HG03159 (cell line): ENCODE data around the gene SULT1A2.
"Not testable (repeated sequence)": the region's sequence is repeated elsewhere in the genome, so short reads cannot be mapped to it uniquely, and the experiment has no call there.

Experiments
- ATAC-seq: cut with Tn5 transposase; IDR thresholded peaks from one replicate; pipeline ENCODE4 v1.9.1; 2021; ENCODE audit warnings: mild to moderate bottlenecking, moderate library complexity; ENCODE audit not compliant: unreplicated experiment

SULT1A2 gene

GRCh38 chr16:28592511-28592910, 4.3 kb downstream of the SULT1A2 start:
- no peak for ATAC-seq

DNA sequence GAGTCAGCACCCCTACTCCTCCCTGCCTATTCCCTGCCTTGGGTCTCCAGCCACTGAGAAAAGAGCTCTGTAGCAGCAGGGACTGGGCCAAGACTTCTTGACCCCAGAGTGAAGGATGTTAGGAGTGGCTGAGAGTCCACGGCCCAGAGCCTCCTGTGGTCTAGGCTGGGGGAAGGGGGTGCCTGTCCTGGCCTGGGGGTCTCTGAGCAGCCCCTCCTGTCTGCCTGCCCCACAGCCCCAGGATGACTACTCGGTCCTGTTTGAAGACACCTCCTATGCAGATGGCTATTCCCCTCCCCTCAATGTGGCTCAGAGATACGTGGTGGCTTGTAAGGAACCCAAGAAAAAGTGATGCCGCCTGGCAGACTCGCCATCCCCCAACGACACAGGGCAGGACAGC, 5.5 kb downstream of the SULT1A2 start:
- no peak for ATAC-seq

DNA sequence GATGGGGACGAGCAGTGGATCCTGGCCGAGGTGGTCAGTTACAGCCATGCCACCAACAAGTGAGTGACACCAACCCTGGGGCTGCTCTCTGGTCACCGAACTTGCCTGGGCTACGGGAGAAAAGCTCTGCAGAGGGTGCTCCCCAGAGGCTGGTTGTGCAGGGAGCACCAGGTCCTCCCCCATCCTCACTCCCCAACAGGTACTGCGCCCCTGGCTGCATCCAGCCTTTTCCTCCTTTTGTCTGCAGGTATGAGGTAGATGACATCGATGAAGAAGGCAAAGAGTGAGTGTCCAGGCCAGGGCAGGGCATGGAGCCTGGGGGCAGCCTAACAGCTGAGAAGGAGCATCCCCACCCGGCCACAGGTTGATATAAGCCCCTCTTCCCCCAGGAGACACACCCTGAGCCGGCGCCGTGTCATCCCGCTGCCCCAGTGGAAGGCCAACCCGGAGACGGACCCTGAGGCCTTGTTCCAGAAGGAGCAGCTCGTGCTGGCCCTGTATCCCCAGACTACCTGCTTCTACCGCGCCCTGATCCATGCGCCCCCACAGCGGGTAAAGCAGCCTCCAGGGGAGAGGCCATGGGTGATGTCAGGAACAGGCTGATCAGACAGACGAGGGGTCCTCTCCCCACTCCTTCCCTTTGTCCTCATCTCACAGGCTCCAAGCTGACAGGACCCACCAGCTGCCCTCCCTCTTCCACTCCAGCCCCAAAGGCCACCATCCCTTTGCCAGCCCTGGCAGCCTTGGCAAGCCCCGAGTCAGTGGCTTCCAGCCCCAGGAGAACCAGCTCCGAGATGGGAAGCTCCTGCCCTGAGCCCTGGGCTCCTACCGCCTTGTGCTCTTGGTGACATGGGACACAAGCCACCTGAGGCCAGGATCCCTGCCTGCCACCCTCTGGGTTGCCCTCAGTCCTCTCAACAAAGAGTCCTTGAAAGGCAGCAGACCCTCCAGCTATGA, 6.2 kb downstream of the SULT1A2 start:
- no peak for ATAC-seq

- ATAC-seq, result no peak
Observed at GRCh38 chr16:28589930-28590329, 6.9 kb downstream of the SULT1A2 start.

DNA sequence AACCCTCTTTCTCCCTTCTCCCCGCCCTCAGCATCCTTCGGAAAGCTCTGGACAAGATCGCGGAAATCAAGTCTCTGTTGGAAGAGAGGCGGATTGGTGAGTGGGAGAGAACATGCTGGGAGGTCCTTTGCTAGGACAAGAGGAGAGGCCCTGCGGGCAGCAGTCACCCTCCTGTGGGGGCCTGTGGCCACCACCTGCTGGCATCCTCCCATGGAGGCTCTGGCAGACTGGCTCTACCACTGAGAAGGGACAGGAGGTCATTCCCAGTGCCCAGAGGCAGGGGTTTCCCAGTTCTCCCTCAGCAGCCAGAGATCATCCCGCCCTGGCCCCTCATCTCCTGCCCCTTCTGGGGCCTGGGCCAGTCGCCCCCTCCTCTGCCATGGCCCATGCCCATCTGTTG, 7.8 kb downstream of the SULT1A2 start:
- ATAC-seq, result no peak

DNA sequence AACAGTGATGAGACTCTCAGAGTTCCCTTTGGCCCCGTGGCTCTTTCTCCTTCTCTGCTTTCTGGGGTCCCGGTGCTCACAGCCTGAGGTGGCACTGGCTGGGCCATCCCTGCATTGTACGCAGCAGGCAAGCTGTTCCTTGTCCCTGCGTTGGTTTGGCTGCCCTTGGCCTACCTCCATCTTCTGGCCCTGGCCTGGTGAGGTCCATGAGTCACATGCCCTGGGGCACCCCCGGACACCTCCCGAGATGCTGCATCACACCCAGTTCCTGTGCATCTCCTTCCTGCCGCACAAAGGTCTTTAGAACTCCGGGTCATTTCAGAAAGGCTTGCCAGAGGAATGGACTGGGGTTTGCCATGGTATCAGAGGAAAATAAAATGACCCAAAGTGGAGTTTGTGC, 9.5 kb downstream of the SULT1A2 start:
- ATAC-seq, result no peak

DNA sequence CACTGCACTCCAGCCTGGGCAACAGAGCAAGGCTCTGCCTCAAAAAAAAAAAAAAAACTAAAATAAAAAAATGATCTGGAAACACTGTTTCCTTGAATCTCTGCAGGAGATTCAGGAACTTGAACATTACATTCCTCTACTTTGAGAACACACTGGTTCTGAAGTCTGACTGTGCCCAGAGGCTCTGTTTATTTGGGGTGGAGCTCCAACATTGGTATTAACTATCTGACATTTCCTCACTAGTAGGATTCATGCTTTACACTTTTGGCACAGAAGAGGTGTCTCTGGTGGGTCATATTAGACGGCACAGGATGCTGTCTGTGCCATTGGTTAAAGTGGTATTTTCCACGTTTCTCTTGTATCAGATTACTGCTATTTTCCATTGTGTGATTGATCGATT, 10.4 kb downstream of the SULT1A2 start:
- no peak for ATAC-seq

- ATAC-seq, result no peak
Observed at GRCh38 chr16:28585674-28586073, 11.2 kb downstream of the SULT1A2 start.

GRCh38 chr16:28580726-28581315, 16.0 kb downstream of the SULT1A2 start:
- no peak for ATAC-seq

GRCh38 chr16:28575446-28576109, 21.3 kb downstream of the SULT1A2 start:
- ATAC-seq, result no peak

DNA sequence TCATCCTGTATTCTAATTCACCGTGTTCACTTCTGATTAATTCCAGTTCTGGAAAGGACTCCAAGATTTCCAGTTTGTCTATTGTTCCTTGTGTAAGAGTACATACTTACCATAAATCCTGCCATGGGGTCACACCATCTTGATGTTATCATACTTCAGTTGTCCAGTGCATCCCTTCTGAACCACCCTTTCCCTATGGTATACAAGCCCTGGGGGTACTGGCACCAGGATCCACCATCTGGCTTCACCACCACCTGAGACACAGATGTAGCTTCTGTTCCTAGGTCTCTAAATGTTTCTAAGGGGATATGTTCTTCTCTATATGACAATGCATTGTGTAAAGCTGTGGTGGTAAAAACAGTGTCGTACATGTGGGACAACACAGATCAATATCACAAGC, 21.9 kb downstream of the SULT1A2 start:
- no peak for ATAC-seq

GRCh38 chr16:28573738-28574718, 22.8 kb downstream of the SULT1A2 start:
- ATAC-seq, result no peak

DNA sequence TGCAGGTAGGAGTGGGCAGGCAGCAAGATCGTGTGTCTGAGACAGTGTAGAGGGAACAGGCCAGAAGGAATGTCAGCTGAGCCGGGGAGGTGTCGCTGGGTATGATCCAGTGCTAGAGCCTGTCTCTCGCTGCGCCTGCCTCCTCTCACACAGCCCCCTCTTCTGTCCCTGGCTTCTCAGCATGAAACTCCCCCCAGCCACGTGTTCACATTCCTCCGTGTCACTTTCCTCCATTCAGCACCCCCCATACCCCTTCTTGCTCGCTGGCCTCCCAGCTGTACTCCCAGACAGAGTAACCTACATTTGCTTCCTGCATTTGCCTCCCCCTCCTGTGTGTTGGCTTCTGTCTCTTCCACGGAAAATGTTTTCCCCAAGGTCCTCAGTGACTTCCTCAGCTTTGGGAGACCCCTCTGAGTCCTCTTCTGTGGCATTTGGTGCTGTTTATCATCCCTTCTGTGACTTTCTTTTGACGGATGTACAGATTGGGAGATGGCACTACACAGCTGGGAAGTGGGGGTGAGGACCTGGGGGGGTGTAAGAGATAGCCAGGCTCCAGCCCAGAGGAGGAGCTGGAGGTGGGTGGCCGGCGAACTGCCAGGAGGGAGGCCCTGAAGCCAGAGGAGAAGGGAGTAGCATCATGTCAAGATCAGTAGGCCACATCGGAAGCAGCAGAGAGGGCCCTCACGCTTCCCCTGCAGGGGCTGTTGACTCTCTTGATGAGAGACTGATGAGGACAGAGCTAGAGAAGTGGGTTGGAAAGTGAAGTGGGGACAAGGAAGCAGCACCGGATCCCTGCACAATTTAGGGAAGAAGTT, 23.9 kb downstream of the SULT1A2 start:
- no peak for ATAC-seq

- ATAC-seq, result no peak
Observed at GRCh38 chr16:28569968-28570752, 26.7 kb downstream of the SULT1A2 start.

DNA sequence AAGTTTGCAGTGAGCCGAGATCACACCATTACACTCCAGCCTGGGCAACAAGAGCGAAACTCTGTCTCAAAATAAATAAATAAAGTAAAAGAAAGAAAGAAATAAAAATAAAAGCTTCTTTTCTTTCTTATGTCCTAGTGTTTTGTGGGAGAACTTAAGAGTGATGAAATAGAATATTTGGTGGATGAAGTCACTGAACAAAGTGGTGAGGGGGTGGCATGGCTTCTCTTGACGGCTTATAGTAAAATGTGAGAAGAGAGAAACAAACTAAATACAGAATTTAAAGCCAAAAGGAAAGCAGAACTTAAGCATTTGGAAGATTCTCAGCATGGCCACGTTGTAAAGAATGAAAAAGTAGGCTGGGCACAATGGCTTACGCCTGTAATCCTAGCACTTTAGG, 27.8 kb downstream of the SULT1A2 start:
- ATAC-seq, result no peak

- no peak for ATAC-seq
Observed at GRCh38 chr16:28567292-28567691, 29.6 kb downstream of the SULT1A2 start.

GRCh38 chr16:28566233-28566925, 30.5 kb downstream of the SULT1A2 start:
- not testable (repeated sequence) for ATAC-seq

DNA sequence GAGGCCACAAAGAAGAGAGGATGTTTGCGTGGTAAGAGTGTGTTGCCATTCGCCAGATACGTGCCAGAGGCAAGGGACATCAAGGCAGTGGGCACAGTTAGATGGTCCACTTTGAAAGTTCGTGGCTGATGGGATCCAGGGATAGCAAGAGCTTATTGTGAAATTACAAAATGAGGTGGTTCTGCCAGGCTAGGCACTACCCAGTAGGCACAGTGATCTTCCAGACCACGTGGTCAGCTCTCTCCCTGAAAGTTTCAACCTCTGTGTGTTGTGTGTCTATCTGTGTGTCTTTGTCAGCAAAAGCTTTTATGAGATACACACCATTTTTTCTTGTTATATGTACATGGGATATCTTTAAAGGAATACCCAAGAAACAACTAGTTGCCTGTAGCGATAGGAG, 33.6 kb downstream of the SULT1A2 start:
- no peak for ATAC-seq
